ENCODE measurements around the gene TRPC4AP.

DNA sequence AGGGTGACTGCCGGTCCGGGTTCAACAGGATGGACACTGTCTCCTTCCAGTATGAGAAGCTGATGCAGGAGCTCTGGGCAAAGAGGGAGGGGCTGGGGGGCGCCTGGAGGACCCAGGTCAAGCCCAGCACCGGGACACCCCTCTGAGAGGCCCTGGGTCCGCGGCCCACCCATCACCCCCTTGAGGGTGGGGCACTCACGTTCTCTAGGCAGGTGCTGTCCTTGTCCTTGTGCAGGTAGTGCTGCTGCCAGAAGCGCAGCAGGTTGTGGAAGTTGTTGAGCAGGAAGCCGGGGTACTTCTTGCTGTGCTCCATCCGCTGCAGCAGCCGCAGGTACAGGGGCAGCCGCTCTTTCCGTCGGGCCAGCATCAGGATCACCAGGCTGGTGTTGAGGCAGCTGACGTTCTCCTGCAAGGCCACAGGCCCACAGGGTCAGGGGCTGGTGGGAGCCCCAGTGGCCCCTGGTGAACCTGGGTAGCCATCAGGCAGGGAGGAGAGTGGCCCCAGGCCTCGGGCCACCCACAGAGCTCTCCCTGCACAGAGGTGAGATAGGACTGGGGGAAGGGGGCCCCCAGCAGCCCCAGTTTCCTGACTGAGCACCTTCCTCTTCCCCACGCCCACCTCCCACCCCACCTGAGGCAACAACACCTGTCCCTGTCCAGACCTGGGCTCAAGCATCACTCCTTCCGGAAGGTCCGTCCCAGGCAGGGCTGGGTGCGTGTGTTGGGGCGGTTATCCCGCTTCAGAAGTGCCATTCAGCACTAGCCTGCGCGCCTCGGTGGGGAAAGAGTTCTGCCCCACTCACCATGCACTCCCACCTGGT, 89.2 kb downstream of the TRPC4AP start:
- TF ChIP-seq, protein P1, sequence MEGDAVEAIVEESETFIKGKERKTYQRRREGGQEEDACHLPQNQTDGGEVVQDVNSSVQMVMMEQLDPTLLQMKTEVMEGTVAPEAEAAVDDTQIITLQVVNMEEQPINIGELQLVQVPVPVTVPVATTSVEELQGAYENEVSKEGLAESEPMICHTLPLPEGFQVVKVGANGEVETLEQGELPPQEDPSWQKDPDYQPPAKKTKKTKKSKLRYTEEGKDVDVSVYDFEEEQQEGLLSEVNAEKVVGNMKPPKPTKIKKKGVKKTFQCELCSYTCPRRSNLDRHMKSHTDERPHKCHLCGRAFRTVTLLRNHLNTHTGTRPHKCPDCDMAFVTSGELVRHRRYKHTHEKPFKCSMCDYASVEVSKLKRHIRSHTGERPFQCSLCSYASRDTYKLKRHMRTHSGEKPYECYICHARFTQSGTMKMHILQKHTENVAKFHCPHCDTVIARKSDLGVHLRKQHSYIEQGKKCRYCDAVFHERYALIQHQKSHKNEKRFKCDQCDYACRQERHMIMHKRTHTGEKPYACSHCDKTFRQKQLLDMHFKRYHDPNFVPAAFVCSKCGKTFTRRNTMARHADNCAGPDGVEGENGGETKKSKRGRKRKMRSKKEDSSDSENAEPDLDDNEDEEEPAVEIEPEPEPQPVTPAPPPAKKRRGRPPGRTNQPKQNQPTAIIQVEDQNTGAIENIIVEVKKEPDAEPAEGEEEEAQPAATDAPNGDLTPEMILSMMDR (IDR thresholded peaks at IDR 0.05) = no peak
- no peak for TF ChIP-seq POLR2A (IDR thresholded peaks at IDR 0.05)
- no peak for TF ChIP-seq EP300 (IDR thresholded peaks at IDR 0.05)
